ENCODE measurements around the gene TMEM132C. TPM values are rescaled to one million over a fixed set of nuclear protein-coding genes. Genes with fewer than 3 reads are reported as not detected.

TMEM132C gene
- total and polyA plus RNA-seq, 3 donors from 2014 or later, result 2.9 to 5.5 (median 3.3) TPM

- no peak overlapping the region for H3K27ac ChIP-seq
- H3K9me3 ChIP-seq, result no peaks in the 10 kb centered on the region
- no peaks in the 10 kb centered on the region for H3K27me3 ChIP-seq
- H3K4me1 ChIP-seq, result peaks cover 7% of the 10 kb centered on the region
- intact Hi-C loops (cut with DNase I; ENCODE audit: low total_unique reads), result no loop called here
- no peaks in the 10 kb centered on the region for H3K36me3 ChIP-seq (ENCODE audit: low read depth, missing control alignments)
- TF ChIP-seq CTCF (IDR thresholded peaks at IDR 0.05), result no peak
- TF ChIP-seq POLR2A (IDR thresholded peaks at IDR 0.05), result no peak
- WGBS, 2 donors, result 53% methylated on average over 8 of the region's 8 CpGs
- no peak for DNase-seq
- H3K4me3 ChIP-seq, result no peak overlapping the region
Measured at GRCh38 chr12:128612150-128612850, 345.3 kb downstream of the TMEM132C start.

- Histone ChIP-seq H3K9me3 (no peaks in the 10 kb centered on the region), H3K36me3 (ENCODE audit: low read depth, missing control alignments) (no peaks in the 10 kb centered on the region), H3K4me1 (peaks cover 7% of the 10 kb centered on the region), H3K4me3 (no peak overlapping the region), H3K27me3 (no peaks in the 10 kb centered on the region), H3K27ac (no peak overlapping the region)
- 87 to 93% methylated on average over 6 of the region's 6 CpGs for WGBS, 2 donors
- intact Hi-C loops (cut with DNase I; ENCODE audit: low total_unique reads), result no loop called here
- TF ChIP-seq POLR2A (IDR thresholded peaks at IDR 0.05) (no peak), CTCF (IDR thresholded peaks at IDR 0.05) (no peak)
- DNase-seq, result no peak
Measured at GRCh38 chr12:128613837-128614590, 347.0 kb downstream of the TMEM132C start.

- no peak overlapping the region for H3K4me3 ChIP-seq
- H3K9me3 ChIP-seq, result no peaks in the 10 kb centered on the region
- no peak overlapping the region for H3K27ac ChIP-seq
- intact Hi-C loops (cut with DNase I; ENCODE audit: low total_unique reads), result no loop called here
- TF ChIP-seq POLR2A (IDR thresholded peaks at IDR 0.05) (no peak), CTCF (IDR thresholded peaks at IDR 0.05) (no peak)
- peaks cover 5% of the 10 kb centered on the region for H3K4me1 ChIP-seq
- DNase-seq, result no peak
- WGBS, 2 donors, result 95 to 97% methylated on average over 2 of the region's 2 CpGs
- H3K36me3 ChIP-seq (ENCODE audit: low read depth, missing control alignments), result no peaks in the 10 kb centered on the region
- H3K27me3 ChIP-seq, result no peaks in the 10 kb centered on the region
Measured at GRCh38 chr12:128617304-128617833, 350.4 kb downstream of the TMEM132C start.

- H3K27ac ChIP-seq, result no peak overlapping the region
- TF ChIP-seq CTCF (IDR thresholded peaks at IDR 0.05), result no peak
- TF ChIP-seq POLR2A (IDR thresholded peaks at IDR 0.05), result no peak
- H3K4me3 ChIP-seq, result no peak overlapping the region
- no peaks in the 10 kb centered on the region for H3K4me1 ChIP-seq
- no peaks in the 10 kb centered on the region for H3K27me3 ChIP-seq
- no peaks in the 10 kb centered on the region for H3K36me3 ChIP-seq (ENCODE audit: low read depth, missing control alignments)
- DNase-seq, result no peak
- no peaks in the 10 kb centered on the region for H3K9me3 ChIP-seq
- intact Hi-C loops (cut with DNase I; ENCODE audit: low total_unique reads), result no loop called here
- 47 to 58% methylated on average over 6 to 8 of the region's 8 CpGs for WGBS, 2 donors
Measured at GRCh38 chr12:128619263-128619662, 352.3 kb downstream of the TMEM132C start.
